Inflammatory macrophage (primary cell): Measurements from ENCODE around the gene SARM1.

Experiments
- DNase-seq, 2 donors: peaks; one replicate each; pipeline ENCODE4 v3.0.0-alpha.2; 2020 to 2022

SARM1 gene

GRCh38 chr17:28342313-28342712 is 29.2 kb upstream of the SARM1 start:
- DNase-seq = no peak

- no peak for DNase-seq
These were observed 28.0 kb upstream of the SARM1 start for GRCh38 chr17:28343491-28343932.

- DNase-seq = no peak
These were observed 27.5 kb upstream of the SARM1 start for GRCh38 chr17:28344011-28344410.

- DNase-seq = no peak
These were observed 27.0 kb upstream of the SARM1 start for GRCh38 chr17:28344435-28344901.

- DNase-seq = no peak
These were observed 25.9 kb upstream of the SARM1 start for GRCh38 chr17:28345419-28346198.

GRCh38 chr17:28346199-28346580 is 25.3 kb upstream of the SARM1 start:
- DNase-seq = no peak

- DNase-seq = no peak
These were observed 24.7 kb upstream of the SARM1 start for GRCh38 chr17:28346746-28347246.

- no peak for DNase-seq
These were observed 24.1 kb upstream of the SARM1 start for GRCh38 chr17:28347261-28347891.

GRCh38 chr17:28348979-28349378 is 22.5 kb upstream of the SARM1 start:
- DNase-seq = no peak

- DNase-seq = no peak
These were observed 21.2 kb upstream of the SARM1 start for GRCh38 chr17:28350271-28350670.

GRCh38 chr17:28357061-28357900 is 14.2 kb upstream of the SARM1 start, which contains the start of gene POLDIP2:
POLDIP2 (minus strand) TSS chr17:28357527; CDS start chr17:28357448, 79 bp downstream.
- DNase-seq = peak; percentile 96 to 97

GRCh38 chr17:28357901-28358197 is 13.6 kb upstream of the SARM1 start:
- DNase-seq = no peak

- no peak for DNase-seq
These were observed 8.3 kb upstream of the SARM1 start for GRCh38 chr17:28363186-28363585.

GRCh38 chr17:28363776-28364650 is 7.5 kb upstream of the SARM1 start:
- DNase-seq = no peak

GRCh38 chr17:28364665-28365363 is 6.7 kb upstream of the SARM1 start, which contains the start of gene SEBOX:
SEBOX (minus strand) TSS chr17:28365199; CDS start chr17:28365151, 48 bp downstream.
- no peak for DNase-seq

- DNase-seq = no peak
These were observed 6.0 kb upstream of the SARM1 start for GRCh38 chr17:28365487-28365886.

GRCh38 chr17:28366605-28367004 is 4.9 kb upstream of the SARM1 start:
- DNase-seq = no peak

GRCh38 chr17:28367641-28368305 is 3.7 kb upstream of the SARM1 start:
- DNase-seq = no peak

GRCh38 chr17:28368306-28368831 is 3.1 kb upstream of the SARM1 start:
- DNase-seq = no peak

GRCh38 chr17:28368915-28369683 is 2.4 kb upstream of the SARM1 start:
- no peak for DNase-seq
